GM21515 (cell line): Measurements from ENCODE around the gene OR6P1.

Experiments used
- ATAC-seq: cut with Tn5 transposase; IDR thresholded peaks from one replicate; pipeline ENCODE4 v1.9.1; 2021; ENCODE audit not compliant: unreplicated experiment

OR6P1 gene, protein sequence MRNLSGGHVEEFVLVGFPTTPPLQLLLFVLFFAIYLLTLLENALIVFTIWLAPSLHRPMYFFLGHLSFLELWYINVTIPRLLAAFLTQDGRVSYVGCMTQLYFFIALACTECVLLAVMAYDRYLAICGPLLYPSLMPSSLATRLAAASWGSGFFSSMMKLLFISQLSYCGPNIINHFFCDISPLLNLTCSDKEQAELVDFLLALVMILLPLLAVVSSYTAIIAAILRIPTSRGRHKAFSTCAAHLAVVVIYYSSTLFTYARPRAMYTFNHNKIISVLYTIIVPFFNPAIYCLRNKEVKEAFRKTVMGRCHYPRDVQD

DNA sequence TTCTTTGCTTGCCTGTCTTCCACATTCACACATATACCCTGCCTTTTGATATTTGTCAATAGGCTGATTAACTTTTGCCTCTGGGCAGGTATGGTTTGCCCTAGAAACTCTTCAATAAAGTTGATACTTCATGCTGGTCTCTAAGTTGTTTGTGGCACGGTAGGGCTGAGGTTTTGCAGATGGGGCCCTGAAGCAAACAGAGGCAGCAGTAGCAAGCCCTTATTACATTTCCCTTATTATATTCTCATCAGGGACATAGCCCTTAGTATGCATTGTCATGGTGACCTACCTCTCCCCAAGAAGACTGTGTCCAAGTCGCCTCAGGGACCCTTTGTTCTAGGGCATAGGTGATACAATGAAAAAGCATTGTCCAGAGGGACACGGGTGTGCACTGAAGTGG is at the start of gene OR6P1:
Gene OR6P1, minus strand, starts transcription at position 101 of the 400 bp plus-strand sequence. CDS start 6,976 bp downstream, outside the sequence.
- ATAC-seq, result no peak

DNA sequence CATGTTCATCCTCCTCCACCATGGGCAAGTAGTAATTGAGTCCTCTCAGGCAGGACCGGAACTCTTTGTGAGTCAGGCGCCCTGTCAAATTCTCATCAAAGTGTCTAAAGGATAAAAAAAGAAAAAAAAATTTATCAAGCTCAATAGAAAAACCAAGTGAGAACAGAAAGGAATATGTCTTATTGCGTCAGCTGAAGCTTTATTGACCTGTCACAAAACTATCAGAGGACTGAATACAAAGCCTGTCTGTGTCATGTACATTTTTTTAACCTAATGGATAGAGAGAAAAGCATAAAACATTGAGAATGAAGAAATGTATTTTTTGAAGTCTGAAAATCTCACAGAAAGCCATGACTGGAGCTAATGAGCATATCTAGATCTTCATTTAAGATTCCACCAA is 43.4 kb upstream of the OR6P1 start:
- ATAC-seq, result no peak

DNA sequence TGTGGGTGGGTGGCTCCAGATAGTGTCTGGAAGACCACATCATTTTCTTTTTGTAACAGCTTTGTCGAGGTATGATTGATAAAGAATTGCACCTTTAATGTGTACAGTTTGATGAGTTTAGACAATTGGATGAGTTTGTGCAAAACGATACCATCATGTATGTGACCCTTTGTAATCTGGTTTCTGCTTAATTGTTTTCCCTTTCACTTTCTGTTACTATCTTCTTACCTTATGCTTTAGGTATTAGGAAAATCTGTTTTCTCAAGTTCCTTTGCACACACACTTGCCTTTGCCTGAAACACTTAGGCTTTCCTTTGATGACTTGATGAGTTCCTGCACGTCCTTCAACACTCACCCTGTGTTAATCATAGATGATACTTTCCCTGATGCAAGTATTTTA is 41.5 kb upstream of the OR6P1 start:
- ATAC-seq, result no peak

DNA sequence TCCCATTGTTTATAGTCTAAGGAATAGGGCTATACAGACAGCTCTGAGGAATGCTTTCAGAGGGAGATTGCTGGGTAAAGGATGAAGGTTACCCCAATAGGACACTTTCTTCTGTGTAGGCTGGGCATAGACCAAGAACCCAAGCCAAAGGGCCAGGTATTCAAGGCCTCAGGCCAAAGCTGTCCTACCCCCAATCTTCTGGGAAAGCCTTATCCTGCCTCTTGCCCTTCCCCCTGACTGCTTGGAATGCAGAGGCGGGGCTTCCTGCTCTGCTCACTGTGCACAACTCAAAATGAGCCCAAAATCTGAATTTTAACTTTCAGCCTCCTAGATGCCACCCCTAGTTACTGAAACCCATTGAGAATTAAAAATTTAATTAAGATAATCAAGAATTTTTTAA is 36.9 kb upstream of the OR6P1 start:
- no peak for ATAC-seq

DNA sequence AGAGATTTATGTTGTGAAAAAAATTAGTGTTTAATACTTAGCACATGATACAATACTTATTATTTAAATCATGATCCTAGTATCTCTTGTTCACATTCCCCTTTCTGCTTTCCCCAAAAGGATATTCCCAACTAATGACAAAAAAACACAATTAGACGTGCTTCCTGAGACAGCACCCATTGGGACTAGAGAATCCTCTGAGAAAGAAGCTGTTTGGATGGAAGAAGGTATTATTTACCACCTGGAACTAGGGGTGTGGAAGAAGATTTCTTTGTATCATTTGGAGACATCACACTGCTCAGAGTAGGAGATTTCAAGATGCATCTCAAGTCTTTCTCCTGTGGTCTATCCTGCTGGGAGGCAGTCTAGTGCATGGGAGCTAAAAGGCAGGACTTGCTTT is 34.6 kb upstream of the OR6P1 start, which contains the start of gene OR10Z1:
Gene OR10Z1, plus strand, starts transcription at position 301 of the 400 bp plus-strand sequence. CDS start 1,171 bp downstream, outside the sequence.
- no peak for ATAC-seq

DNA sequence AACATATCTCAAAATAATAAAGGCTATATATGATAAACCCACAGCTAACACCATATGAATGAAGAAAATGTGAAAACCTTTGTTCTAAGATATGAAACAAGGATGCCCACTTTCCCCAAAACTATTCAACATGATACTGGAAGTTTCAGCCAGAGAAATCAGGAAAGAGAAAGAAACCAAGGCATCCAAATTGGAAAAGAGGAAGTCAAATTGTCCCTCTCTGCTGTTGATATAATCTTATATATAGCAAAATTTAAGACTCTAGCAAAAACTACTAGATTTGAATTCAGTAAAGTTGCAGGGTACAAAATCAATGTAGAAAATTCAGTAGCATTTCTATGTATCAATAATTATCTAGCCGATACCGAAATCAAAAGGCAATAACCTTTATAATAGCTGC is 30.4 kb upstream of the OR6P1 start:
- no peak for ATAC-seq

DNA sequence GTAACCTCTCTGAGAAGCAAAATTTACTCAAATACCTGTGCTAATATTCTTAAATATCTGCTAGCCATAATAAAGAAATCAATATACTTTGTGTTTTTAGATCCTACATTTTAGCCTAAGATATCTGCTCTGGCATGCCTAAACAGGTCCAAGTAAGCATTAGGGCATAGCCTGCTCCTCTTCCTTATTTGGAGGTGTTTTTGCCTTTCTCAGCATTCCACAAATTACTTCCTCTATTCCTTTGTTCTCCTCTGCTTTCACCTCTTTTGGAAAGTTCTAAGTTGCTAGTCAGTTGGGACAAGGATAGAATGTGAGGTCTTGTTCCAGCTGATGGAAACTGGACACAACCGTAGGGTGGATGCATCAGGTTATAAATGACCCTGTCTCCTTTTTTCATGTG is 16.6 kb upstream of the OR6P1 start:
- no peak for ATAC-seq

DNA sequence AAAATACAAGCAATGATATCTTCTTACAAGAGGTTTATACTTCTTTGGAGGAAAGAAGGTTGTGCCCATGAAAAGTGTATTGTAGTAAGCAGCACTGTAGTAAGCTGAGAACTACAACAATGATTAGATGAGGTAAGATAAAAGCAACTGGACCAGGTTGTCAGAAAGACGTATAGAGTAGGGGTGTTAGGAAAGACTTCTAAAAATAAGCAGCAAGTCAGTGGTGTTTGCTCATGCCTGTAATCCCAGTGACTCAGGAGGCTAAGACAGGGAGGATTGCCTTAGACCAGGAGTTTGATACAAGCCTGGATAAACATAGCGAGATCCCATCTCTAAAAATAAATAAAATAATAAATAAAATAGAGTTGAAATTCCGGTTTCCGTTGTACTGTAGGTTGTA is 13.6 kb upstream of the OR6P1 start:
- ATAC-seq, result no peak

DNA sequence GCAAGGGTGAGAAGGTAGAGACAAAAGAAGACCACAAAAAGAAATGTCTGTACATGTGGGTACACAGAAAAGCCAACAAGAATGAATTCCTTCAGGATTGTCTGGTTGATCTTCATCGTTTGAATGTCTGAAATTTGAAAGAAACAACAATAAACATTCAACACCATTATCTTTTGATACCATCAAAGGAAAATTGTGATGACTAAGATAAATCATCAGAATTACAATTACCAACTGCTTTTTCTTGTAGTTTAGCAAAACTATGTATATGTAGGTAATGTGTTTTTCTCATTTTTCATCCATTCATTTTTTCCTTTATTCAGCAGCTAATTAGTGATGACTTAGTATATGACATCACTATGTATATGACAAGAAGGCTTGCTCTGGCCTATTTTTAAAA is 9.4 kb upstream of the OR6P1 start, which contains the start of gene OR10X1:
Gene OR10X1, minus strand, starts transcription at position 167 of the 400 bp plus-strand sequence. Its CDS starts 0 bp downstream, at position 167.
- no peak for ATAC-seq

DNA sequence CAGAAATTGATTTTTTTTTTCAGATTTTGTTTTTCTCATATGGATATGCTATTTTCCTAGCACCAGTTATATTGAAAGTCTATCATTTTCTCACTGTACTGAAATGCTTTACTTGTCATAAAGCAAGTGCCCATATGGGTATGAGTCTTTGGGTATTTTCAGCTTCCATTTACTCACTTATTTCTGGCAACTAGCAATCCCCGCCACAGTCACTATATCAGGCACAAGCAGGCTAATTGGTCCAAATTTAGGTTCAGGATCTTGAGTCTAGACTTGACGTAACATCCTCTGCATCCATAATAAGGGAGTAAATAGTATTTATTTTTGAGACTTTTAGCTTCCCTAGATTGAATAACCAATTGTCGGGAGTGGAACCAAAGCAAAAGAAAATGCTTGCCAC is 7.2 kb upstream of the OR6P1 start:
- ATAC-seq, result no peak

DNA sequence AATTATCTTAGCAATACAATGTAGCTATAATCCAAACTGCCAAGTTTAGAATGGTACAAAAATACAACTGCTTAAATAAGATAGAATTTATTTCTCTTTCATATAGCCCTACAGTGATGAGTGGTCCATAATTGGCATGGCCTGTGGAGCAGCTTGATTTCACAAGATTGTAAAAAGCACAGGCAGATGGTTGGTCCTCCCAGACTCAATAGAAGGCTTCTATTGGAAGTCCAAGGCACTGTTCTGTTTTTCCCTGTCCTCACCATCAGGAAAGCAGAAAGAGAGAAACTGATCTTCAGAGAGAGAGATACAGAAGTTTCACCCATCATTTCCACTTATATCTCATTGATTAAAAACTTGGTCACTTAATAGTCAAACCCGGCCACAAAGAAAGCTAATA is 1.8 kb upstream of the OR6P1 start:
- no peak for ATAC-seq

DNA sequence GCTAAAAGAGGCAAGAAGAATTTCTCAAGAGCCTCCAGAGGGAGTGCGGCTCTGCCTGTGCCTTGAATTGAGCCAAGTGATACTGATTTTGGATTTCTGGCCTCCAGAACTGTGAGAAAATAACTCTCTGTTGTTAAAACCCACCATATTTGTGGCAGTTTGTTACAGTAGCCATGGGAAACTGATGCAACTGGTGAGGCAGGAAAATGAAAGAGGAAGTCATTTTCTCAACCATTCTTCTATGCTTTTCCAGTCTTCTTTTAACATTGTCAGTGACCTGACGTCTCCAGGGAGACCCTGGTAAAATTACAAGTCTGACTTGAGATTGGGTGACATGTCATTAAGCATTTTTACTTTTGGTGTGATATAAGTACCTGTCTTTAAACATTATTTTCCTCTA is 5.8 kb downstream of the OR6P1 start:
- no peak for ATAC-seq

DNA sequence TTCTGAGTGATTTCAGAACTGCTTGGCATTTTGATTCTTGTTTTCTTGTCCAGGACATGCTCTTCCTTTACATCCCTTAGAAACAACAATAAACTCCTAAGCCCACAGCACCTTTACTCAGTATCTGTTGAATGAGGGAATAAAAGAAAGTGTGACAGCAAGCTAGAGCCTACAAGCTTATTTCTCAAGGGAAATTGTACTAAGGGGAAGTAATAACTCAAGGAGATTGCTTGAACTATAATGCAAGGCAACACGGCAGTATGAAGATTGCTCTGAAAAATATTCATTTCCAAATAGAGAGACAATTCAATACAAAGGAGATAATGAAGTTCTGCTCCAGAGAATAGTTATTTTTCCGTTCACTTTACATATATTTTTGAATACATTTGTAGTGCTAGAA is 6.5 kb downstream of the OR6P1 start:
- no peak for ATAC-seq

DNA sequence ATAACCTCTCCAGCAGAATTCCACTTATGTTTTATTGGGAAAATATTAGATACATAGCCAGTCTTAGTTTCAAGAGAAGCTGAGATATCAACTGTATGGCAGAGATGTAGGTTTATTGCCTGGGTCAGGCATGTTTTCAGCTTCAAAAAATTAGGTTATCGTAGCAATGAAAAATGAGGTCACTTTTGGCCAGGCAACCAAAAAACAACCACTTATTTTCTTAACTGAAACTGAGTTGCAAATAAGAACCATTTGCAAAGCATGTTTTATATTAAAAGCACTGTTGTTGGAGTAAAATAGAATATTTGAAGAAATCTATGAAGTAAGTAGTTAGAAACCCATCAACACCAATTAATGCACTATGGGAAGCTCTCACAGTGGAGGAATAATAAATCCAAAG is 10.7 kb downstream of the OR6P1 start:
- no peak for ATAC-seq

DNA sequence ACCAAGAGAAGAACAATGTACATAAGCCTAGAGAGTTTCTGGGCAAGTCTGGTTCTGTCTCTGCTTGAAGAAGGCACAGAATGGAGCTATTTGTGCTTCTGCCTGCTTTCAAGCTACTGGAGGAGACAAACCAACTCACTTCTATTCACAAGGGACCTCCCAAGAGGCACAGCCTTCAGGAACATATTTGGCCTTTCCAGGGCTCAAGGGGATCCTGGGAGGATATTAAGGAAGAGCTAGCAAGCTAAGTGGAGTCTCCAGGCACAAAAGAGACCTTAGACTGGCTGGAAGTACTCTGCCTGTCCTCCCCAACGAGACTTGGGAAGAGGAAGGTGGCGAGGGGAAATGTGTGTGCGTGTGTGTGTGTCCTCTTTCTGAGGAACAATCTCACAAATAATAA is 16.0 kb downstream of the OR6P1 start, which contains the start of gene OR6Y1:
Gene OR6Y1, minus strand, starts transcription at position 54 of the 400 bp plus-strand sequence. CDS start 6,300 bp downstream, outside the sequence.
- no peak for ATAC-seq

DNA sequence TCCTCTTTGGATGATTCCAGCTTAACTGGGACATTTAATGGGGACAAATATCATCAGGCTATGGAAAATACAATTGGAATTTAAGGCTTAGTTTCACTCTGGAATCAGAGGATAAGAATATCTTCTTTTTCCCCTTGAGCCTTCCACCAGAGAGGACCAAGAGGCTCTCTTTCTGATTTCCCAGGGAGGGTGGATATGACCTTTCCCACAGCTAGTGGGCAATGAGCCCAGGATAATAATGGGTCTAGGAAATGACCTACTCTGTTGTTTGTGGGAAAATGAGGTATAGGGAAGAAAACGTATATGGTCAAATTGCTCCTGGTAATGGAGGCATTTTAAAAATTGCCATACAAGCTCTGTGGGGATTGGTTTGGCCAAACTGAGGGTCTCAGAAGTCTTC is 18.1 kb downstream of the OR6P1 start:
- no peak for ATAC-seq

DNA sequence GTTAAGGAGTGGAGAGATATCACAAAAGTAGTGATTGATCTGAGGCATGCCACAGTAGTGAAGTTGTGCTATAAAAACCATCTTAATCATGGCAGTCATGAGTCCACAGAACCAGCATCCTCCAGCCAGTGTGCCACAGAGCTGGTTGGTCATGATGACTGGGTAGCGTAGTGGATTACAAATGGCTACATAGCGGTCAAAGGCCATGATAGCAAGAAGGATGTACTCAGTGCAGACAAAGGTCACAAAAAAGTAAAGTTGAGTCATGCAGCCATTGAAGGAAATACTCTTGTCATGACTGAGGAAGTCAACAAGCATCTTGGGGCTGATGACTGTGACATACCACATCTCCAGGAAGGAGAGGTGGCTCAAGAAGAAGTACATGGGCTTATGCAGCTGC is 22.8 kb downstream of the OR6P1 start:
- no peak for ATAC-seq

DNA sequence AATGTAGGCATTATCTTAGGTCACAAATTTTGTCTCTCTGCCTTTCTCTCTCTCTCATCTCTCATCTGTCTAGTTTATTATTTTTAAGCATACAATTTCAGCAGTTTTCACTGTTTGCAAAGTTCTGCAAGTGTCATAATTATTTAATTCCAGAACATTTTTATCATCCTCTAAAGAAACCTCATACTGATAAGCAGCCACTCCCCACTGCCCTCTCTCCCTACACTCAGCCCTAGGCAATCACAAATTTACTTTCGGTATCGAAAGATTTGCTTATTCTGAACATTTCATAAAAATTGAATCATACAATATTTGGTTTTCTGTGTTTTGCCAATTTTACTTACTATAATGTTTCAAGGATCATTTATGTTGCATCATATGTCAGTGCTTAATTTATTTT is 32.8 kb downstream of the OR6P1 start:
- no peak for ATAC-seq

DNA sequence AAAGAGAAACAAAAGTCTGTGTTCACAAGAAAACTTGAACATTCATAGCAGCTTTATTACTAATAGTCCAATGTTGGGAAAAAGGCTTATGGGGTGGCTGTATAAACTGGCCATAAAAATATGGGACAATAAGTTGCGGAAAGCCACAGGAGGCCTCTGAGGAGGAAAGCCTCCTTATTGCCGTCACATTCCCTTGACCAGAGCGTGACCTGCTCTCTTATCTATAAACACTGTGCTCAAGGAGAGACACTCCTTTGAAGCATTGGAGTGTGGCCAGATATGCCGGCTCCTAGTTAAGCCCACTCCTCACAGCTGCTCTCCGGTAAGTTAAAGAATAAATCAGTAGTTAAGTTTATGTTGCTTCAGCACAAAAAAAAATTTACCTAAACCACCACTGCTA is 35.9 kb downstream of the OR6P1 start:
- ATAC-seq, result no peak

DNA sequence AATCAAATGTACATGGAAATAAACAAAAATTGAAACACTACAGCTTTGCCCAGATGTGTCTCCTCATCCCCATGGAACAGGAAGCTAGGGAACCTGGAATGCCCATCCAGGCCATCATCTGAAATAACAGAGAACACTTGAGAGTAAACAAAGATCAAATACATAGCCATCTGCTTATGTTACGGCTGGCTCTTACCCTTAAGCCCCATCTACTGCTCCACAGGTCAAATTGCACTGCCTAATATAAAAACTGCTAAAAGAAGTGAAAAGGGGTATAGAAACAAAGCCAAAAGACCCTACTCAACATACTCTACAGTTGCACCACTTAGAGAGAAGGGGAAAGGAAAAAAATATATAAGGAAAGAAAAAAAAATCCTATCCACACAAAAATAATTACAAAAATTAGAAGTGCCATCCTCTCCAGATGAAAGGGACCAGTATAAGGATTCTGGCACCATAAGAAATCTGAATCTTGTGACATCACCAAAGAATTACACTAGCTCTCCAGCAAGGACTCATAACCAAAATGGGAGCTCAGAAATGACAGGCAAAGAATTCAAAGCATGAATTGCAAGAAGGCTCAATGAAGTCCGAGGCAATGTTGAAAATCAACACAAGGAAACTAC is 43.1 kb downstream of the OR6P1 start:
- peak; percentile 67 for ATAC-seq

DNA sequence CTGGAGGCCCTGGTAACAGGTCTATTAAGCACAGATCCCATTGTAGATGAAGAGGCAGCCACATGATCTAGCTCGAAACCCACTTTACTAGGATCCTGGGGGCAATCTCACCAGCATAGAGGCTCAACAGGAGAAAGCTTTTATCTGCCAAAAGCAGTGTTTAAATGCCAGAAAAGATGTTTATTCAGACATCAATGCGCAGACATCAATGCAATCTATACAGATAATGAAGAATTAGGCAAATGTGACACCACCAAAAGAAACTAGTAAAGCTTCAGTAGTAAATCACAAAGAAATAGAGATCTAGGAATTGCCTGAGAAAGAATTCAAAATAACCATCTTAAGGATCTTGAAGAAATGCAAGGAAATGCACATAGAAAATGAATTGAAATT is 48.7 kb downstream of the OR6P1 start:
- ATAC-seq, result no peak

DNA sequence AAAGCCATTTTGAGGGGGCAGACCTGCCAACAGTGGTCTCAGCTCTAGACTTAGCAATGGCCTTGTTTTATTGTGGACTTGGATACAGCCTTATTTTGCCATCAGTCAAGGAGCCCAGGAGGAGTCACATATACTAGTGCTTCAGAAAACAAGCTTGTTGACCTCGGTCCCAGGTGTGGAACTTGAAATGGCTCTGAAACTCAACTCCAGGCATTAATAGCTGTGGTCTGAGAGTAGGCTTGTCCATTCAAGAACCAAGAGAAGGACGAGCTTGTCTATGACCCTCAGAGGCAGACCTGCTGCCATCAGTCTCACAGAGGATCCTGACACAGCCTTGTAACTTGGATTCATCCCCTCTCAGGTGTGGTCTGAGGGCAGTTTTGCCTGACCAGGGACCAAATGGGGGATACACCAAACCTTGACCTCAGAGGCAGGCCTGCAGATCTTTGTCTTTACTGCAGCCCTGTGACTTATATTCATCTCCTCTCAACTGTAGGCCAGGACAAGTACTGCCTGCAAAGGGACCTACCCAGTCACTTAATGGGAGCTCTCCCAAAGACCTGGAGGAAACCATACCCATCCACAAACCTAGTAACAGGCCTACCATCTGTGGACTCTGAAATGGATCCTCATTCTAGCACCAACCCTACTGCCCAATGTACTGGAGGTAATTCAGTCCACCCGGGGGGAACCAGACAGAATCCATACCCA is 49.3 kb downstream of the OR6P1 start:
- no peak for ATAC-seq
